ENCODE results near the gene PCSK4.

PCSK4 gene

GRCh38 chr19:1471010-1471514 is 19.1 kb downstream of the PCSK4 start (continued):
- TF ChIP-seq PRDM2 (tag by site-specific recombination; IDR thresholded peaks at IDR 0.05; ENCODE audit: borderline replicate concordance) (no peak), ZNF146 (tag by site-specific recombination; IDR thresholded peaks at IDR 0.05) (no peak), ZNF670 (tag by site-specific recombination; IDR thresholded peaks at IDR 0.05; ENCODE audit: low read depth) (no peak), ZNF350 (tag by site-specific recombination; IDR thresholded peaks at IDR 0.05) (no peak), ZNF514 (tag by site-specific recombination; IDR thresholded peaks at IDR 0.05) (no peak), ZNF600 (tag by site-specific recombination; IDR thresholded peaks at IDR 0.05) (peak; percentile 75), ZNF335 (tag by site-specific recombination; conservative IDR thresholded peaks at IDR 0.05) (peak; percentile 93), ZNF341 (tag by site-specific recombination; IDR thresholded peaks at IDR 0.05; ENCODE audit: low read depth) (no peak), MZF1 (tag by site-specific recombination; IDR thresholded peaks at IDR 0.05; ENCODE audit: borderline replicate concordance) (no peak), YY2 (tag by site-specific recombination; IDR thresholded peaks at IDR 0.05) (no peak), ZNF202 (tag by site-specific recombination; IDR thresholded peaks at IDR 0.05; ENCODE audit: borderline replicate concordance) (no peak), ZNF114 (tag by site-specific recombination; IDR thresholded peaks at IDR 0.05) (no peak), ZBTB6 (tag by site-specific recombination; IDR thresholded peaks at IDR 0.05) (peak; percentile 92), HOXD13 (CRISPR knock-in tag; IDR thresholded peaks at IDR 0.05; ENCODE audit: borderline replicate concordance) (no peak), ZNF24 (tag by site-specific recombination; IDR thresholded peaks at IDR 0.05) (0 out of 2 replicates have a peak, but pooled peaks have one; percentile 34), ZSCAN18 (tag by site-specific recombination; IDR thresholded peaks at IDR 0.05) (no peak), ZBTB49 (tag by site-specific recombination; IDR thresholded peaks at IDR 0.05; ENCODE audit: low read depth) (no peak), GLIS2 (tag by site-specific recombination; IDR thresholded peaks at IDR 0.05) (0 out of 2 replicates have a peak, but pooled peaks have one; percentile 5), ZBTB20 (tag by site-specific recombination; IDR thresholded peaks at IDR 0.05) (peak; percentile 94), KLF9 (tag by site-specific recombination; IDR thresholded peaks at IDR 0.05; ENCODE audit: low read depth) (peak; percentile 89), ZNF558 (tag by site-specific recombination; IDR thresholded peaks at IDR 0.05) (no peak), ZBTB17 (tag by site-specific recombination; IDR thresholded peaks at IDR 0.05) (peak; percentile 46), ZNF324 (tag by site-specific recombination; IDR thresholded peaks at IDR 0.05) (no peak), ZNF664 (tag by site-specific recombination; IDR thresholded peaks at IDR 0.05) (no peak)
- TF ChIP-seq, protein P1, sequence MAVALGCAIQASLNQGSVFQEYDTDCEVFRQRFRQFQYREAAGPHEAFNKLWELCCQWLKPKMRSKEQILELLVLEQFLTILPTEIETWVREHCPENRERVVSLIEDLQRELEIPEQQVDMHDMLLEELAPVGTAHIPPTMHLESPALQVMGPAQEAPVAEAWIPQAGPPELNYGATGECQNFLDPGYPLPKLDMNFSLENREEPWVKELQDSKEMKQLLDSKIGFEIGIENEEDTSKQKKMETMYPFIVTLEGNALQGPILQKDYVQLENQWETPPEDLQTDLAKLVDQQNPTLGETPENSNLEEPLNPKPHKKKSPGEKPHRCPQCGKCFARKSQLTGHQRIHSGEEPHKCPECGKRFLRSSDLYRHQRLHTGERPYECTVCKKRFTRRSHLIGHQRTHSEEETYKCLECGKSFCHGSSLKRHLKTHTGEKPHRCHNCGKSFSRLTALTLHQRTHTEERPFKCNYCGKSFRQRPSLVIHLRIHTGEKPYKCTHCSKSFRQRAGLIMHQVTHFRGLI (tag by site-specific recombination; IDR thresholded peaks at IDR 0.05) = 0 out of 2 replicates have a peak, but pooled peaks have one; percentile 6

All from HEK293 (cell line).